KMS-11 (cell line): Measurements from ENCODE around the gene GRK1.

Source experiments
- H2AFZ ChIP-seq: fragments of 200-600 bp; sonication (generic); 2 replicates; pipeline ENCODE4 v1.6.1; 2016; ENCODE audit warnings: antibody characterized with exemption, mixed run types, low read depth
- H3K27ac ChIP-seq: fragments of 200-600 bp; sonication (generic); 2 replicates; pipeline ENCODE4 v1.6.1; 2016; ENCODE audit warnings: mild to moderate bottlenecking, mixed run types
- H3K27me3 ChIP-seq: fragments of 200-600 bp; sonication (generic); 2 replicates; pipeline ENCODE4 v1.6.1; 2017; ENCODE audit warnings: mild to moderate bottlenecking, low read depth, mixed run types, moderate library complexity; ENCODE audit not compliant: insufficient read depth
- H3K36me3 ChIP-seq: fragments of 200-600 bp; sonication (generic); 2 replicates; pipeline ENCODE4 v1.6.1; 2017; ENCODE audit warnings: mild to moderate bottlenecking, mixed run types; ENCODE audit not compliant: insufficient read depth
- H3K4me1 ChIP-seq: fragments of 200-600 bp; sonication (generic); 2 replicates; pipeline ENCODE4 v1.6.1; 2016; ENCODE audit warnings: mild to moderate bottlenecking, low read depth, mixed run types; ENCODE audit not compliant: poor library complexity, severe bottlenecking
- H3K4me2 ChIP-seq: fragments of 200-600 bp; sonication (generic); 2 replicates; pipeline ENCODE4 v1.7.0; 2016; ENCODE audit warnings: mild to moderate bottlenecking, mixed run types
- H3K4me3 ChIP-seq: fragments of 200-600 bp; sonication (generic); IDR thresholded peaks from 2 replicates; pipeline ENCODE4 v1.6.1; 2017; ENCODE audit warnings: low read depth, low read length, mixed read lengths; ENCODE audit not compliant: insufficient read depth
- H3K79me2 ChIP-seq: fragments of 200-600 bp; sonication (generic); 2 replicates; pipeline ENCODE4 v1.6.1; 2016; ENCODE audit warnings: low read depth, mixed run types; ENCODE audit not compliant: insufficient read depth
- H3K9ac ChIP-seq: fragments of 200-600 bp; sonication (generic); 2 replicates; pipeline ENCODE4 v1.6.1; 2016; ENCODE audit warnings: mild to moderate bottlenecking, mixed run types
- H4K20me1 ChIP-seq: fragments of 200-600 bp; sonication (generic); 2 replicates; pipeline ENCODE4 v1.6.1; 2016; ENCODE audit warnings: mild to moderate bottlenecking, mixed run types; ENCODE audit not compliant: insufficient read depth
- TF ChIP-seq, protein P1 (sequence below): fragments of 200-600 bp; sonication (generic); conservative IDR thresholded peaks from 2 replicates; pipeline ENCODE4 v1.6.1; 2017; ENCODE audit warnings: low read depth, mild to moderate bottlenecking, antibody characterized with exemption, low read length, moderate library complexity, mixed read lengths

Gene GRK1

DNA sequence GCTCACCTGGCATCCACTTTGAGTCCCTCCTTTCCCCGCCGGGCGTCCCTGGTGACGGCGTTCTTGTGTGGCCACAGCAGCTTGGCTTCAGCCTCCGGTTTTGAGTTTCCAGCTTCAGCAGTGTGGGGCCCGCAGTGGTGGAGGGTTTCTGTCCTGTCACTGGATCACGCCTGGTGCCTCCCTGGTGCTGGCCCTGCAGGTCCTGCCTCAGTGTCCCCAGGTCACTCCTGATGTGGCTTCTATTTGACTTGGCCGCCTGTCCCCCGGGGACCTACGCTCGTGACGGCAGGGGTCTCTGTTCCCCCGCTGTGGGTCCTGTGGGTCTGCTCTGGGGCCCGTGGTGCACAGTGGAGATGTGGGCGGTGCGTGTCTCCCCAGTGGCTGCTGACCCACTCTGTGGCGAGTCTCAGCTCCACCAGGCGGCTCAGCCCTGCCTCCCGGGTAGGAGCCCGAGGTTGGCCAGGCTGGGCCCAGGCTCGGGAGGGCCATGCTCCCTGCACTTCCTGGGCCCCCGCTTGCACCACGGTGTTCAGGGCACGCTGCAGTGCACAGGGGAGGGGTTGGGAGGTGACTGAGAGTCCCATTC, 10.9 kb upstream of the GRK1 start:
- no peak overlapping the region for H2AFZ ChIP-seq
- TF ChIP-seq, protein P1, sequence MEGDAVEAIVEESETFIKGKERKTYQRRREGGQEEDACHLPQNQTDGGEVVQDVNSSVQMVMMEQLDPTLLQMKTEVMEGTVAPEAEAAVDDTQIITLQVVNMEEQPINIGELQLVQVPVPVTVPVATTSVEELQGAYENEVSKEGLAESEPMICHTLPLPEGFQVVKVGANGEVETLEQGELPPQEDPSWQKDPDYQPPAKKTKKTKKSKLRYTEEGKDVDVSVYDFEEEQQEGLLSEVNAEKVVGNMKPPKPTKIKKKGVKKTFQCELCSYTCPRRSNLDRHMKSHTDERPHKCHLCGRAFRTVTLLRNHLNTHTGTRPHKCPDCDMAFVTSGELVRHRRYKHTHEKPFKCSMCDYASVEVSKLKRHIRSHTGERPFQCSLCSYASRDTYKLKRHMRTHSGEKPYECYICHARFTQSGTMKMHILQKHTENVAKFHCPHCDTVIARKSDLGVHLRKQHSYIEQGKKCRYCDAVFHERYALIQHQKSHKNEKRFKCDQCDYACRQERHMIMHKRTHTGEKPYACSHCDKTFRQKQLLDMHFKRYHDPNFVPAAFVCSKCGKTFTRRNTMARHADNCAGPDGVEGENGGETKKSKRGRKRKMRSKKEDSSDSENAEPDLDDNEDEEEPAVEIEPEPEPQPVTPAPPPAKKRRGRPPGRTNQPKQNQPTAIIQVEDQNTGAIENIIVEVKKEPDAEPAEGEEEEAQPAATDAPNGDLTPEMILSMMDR = no peak
- H3K79me2 ChIP-seq = no peaks in the 10 kb centered on the region
- no peak overlapping the region for H3K9ac ChIP-seq
- no peak overlapping the region for H3K4me2 ChIP-seq
- H3K27ac ChIP-seq = no peak overlapping the region
- no peaks in the 10 kb centered on the region for H3K36me3 ChIP-seq
- H3K4me1 ChIP-seq = no peaks in the 10 kb centered on the region
- H3K4me3 ChIP-seq = no peak overlapping the region
- no peaks in the 10 kb centered on the region for H3K27me3 ChIP-seq
- no peaks in the 10 kb centered on the region for H4K20me1 ChIP-seq

DNA sequence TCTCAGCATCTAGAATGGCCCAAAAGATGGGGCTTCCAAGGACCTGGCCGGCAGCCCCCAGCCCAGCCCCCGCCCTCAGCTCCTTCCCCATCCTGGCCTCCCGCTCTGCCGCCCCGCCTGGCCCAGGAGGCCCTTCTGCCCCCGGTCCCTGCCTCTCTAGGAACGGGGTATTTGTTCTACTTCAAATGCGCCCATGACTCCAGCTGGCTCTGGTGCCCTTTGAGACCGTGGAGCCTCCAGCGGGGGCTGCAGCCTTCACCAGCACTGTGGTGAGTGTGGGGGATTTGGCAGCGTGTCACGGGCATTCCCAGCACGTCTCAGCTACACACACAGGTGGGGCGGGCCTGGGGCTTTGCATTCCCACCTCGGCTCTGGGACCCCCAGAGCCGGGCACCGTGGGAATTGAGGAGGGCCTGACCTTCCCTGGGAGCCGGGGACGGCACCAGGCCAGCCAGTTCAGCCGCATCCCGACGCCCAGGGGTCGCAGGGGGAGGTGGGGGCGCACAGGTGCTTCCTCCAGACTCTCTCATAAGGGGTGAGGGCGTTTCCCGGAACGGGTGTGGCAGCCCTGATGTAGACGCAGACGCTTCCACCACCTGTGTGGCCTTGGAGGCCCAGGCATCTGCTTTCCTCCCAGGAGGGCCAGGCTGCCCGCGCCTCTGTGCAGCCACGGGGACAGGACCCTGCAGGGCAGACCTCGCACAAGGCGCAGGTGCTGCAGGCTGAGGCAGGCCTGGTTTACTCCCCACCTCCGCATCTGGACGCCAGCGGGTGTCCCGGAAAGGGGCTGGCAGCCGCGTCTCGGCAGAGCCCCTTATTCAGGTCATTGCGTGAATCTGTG, 10.0 kb upstream of the GRK1 start:
- Histone ChIP-seq H3K4me1 (no peaks in the 10 kb centered on the region), H3K27ac (no peak overlapping the region), H3K79me2 (no peaks in the 10 kb centered on the region), H3K9ac (no peak overlapping the region), H2AFZ (no peak overlapping the region), H3K4me2 (no peak overlapping the region), H3K4me3 (no peak overlapping the region), H3K36me3 (no peaks in the 10 kb centered on the region), H4K20me1 (no peaks in the 10 kb centered on the region), H3K27me3 (no peaks in the 10 kb centered on the region)
- TF ChIP-seq, protein P1 = no peak

DNA sequence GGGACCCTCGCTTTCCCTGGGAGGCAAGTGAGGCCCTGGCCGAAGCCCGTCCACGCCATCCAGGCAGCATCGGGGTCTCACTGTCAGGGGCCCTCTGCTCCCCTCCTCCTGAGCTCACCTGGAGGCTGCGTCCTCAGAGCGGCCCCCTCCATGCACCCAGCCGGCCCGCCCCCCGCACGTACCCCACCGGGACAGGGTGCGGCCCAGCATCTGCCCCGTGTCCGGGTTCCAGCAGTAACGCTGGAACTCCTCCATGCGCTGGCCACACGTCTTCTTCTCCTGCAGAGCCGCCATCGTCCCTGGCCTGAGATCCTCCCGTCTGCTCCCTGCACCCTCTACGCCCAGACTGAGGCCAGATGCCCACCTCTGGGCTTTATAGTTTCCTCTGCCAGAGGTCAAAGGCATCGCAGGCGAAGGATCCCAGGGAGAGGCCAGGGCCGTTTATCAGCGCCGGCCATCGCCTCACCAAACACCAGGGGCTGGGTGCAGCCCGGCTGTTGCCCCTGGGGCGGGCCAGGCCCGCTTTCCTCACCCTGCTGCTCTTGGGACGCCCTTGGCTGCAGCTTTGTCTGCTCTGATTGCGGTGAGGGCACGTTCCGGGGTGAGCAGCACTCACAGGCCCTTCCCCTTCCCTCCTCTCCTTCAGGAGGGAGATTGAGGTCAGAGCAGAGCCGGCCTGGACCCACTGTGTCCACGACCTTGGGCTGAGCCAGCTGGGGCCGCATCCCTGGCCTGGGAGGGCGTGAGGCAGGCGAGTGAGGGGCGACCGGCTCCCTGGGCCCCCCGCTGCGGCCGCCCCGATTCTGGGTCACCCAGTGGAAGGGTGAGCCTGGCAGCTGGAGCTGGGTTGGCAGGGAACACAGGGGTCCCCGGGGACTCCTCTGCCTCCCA, 8.9 kb upstream of the GRK1 start, which contains the start of gene ATP4B:
Gene ATP4B (minus strand): TSS at position 348 of the 891 bp plus-strand sequence. CDS start 54 bp downstream, at position 294.
- H2AFZ ChIP-seq = no peak within 1 kb of the TSS

DNA sequence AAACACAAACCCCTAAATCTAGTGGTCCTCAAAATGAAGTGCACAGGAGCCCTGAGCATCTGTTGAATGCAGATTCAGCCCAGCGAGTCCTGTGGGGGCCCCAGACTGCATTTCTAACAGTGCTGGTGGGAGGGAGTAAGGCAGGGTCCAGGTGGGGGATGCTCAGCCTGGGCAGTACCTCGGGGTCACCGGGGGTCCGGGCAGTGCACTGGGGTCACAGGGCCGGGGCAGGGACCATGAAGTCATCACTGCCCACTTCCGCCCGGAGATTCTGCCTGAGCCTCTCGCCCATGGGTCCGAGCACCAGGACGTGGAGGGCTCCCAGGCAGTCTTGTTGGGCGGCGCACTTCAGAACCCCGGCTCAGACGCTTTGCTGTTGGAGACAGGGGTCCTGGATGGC, 8.2 kb upstream of the GRK1 start:
- H3K27ac ChIP-seq = no peak overlapping the region
- no peak overlapping the region for H3K4me3 ChIP-seq
- no peak overlapping the region for H3K9ac ChIP-seq
- TF ChIP-seq, protein P1 = no peak
- no peaks in the 10 kb centered on the region for H3K79me2 ChIP-seq
- no peaks in the 10 kb centered on the region for H3K4me1 ChIP-seq
- no peak overlapping the region for H3K4me2 ChIP-seq
- H3K27me3 ChIP-seq = no peaks in the 10 kb centered on the region
- no peaks in the 10 kb centered on the region for H4K20me1 ChIP-seq
- H2AFZ ChIP-seq = no peak overlapping the region
- no peaks in the 10 kb centered on the region for H3K36me3 ChIP-seq

More for the DNA sequence above, 8.9 kb upstream of the GRK1 start, which contains the start of gene ATP4B:
- Histone ChIP-seq H3K79me2 (no peaks in the 10 kb centered on the region), H4K20me1 (no peaks in the 10 kb centered on the region), H3K27ac (no peak within 1 kb of the TSS), H3K4me3 (no peak within 1 kb of the TSS), H3K4me1 (no peaks in the 10 kb centered on the region), H3K9ac (no peak within 1 kb of the TSS), H3K36me3 (no peaks in the 10 kb centered on the region), H3K27me3 (no peaks in the 10 kb centered on the region), H3K4me2 (no peak within 1 kb of the TSS)
- TF ChIP-seq, protein P1 = no peak
